ENCODE measurements around the gene HELZ. TPM values are rescaled to one million over a fixed set of nuclear protein-coding genes. Genes with fewer than 3 reads are reported as not detected.

HELZ gene
- total and polyA plus RNA-seq, 2 donors from 2014 or later = 2.8 to 58.8 TPM

DNA sequence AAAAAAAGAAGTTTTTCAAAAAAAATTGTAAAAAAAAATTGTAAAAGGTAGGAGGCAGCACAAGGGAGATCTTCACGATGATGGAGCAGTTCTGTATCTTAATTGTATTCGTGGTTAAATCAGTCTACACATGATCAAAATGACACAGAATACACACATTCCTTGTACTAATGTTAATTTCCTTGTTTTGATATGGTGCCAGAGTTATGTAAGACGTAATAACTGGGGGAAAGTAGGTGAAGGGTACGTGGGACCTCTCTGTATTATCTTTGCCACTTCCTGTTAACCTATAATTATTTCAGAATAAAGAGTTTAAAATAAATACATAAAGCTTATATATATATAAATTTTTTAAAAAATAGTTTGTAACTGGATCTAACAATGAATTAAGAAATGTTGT is 36.8 kb downstream of the HELZ start:
- Histone ChIP-seq H3K27ac (ENCODE audit: low read depth in 2 of 2, low read length in 2 of 2) (no peak overlapping the region), H3K4me3 (ENCODE audit: low read length in 3 of 3) (no peak overlapping the region), H3K36me3 (ENCODE audit: control insufficient read depth in 2 of 3, insufficient read depth in 3 of 3, low read length in 3 of 3) (no peaks in the 10 kb centered on the region), H3K9me3 (ENCODE audit: control insufficient read depth in 2 of 3, insufficient read depth in 1 of 3, low read length in 3 of 3) (no peaks in the 10 kb centered on the region), H3K27me3 (ENCODE audit: control insufficient read depth, insufficient read depth, low read length) (no peaks in the 10 kb centered on the region), H3K4me1 (ENCODE audit: control insufficient read depth in 2 of 3, insufficient read depth in 2 of 3, low read depth in 1 of 3, low read length in 3 of 3) (peaks cover 0 to 3% (median 0%) of the 10 kb centered on the region in 3 donors), H3K9ac (ENCODE audit: low read length in 3 of 3) (no peak overlapping the region)
- FAIRE-seq = no peak
- intact Hi-C loops (cut with DNase I) = no loop called here
- no peak for DNase-seq
- TF ChIP-seq CTCF (IDR thresholded peaks at IDR 0.05; ENCODE audit: borderline replicate concordance, extremely low read depth, insufficient read depth) = no peak

- Histone ChIP-seq H3K9ac (ENCODE audit: low read length in 3 of 3) (no peak overlapping the region), H3K36me3 (ENCODE audit: control insufficient read depth in 2 of 3, insufficient read depth in 3 of 3, low read length in 3 of 3) (peaks cover 0 to 16% (median 8%) of the 10 kb centered on the region in 3 donors), H3K4me3 (ENCODE audit: low read length in 3 of 3) (no peak overlapping the region), H3K9me3 (ENCODE audit: control insufficient read depth in 2 of 3, insufficient read depth in 1 of 3, low read length in 3 of 3) (no peaks in the 10 kb centered on the region), H3K4me1 (ENCODE audit: control insufficient read depth in 2 of 3, insufficient read depth in 2 of 3, low read depth in 1 of 3, low read length in 3 of 3) (no peaks in the 10 kb centered on the region), H3K27me3 (ENCODE audit: control insufficient read depth, insufficient read depth, low read length) (no peaks in the 10 kb centered on the region), H3K27ac (ENCODE audit: low read depth in 2 of 2, low read length in 2 of 2) (no peak overlapping the region)
- DNase-seq = no peak
- TF ChIP-seq CTCF (IDR thresholded peaks at IDR 0.05; ENCODE audit: borderline replicate concordance, extremely low read depth, insufficient read depth) = no peak
- intact Hi-C loops (cut with DNase I) = no loop called here
- FAIRE-seq = no peak
Observed at GRCh38 chr17:67203818-67204217, 41.2 kb downstream of the HELZ start.

- intact Hi-C loops (cut with DNase I) = no loop called here
- no peak overlapping the region for H3K9ac ChIP-seq (ENCODE audit: low read length in 3 of 3)
- H3K4me1 ChIP-seq (ENCODE audit: control insufficient read depth in 2 of 3, insufficient read depth in 2 of 3, low read depth in 1 of 3, low read length in 3 of 3) = no peaks in the 10 kb centered on the region
- H3K36me3 ChIP-seq (ENCODE audit: control insufficient read depth in 2 of 3, insufficient read depth in 3 of 3, low read length in 3 of 3) = peaks cover 0 to 16% (median 8%) of the 10 kb centered on the region in 3 donors
- H3K9me3 ChIP-seq (ENCODE audit: control insufficient read depth in 2 of 3, insufficient read depth in 1 of 3, low read length in 3 of 3) = no peaks in the 10 kb centered on the region
- H3K4me3 ChIP-seq (ENCODE audit: low read length in 3 of 3) = no peak overlapping the region
- H3K27me3 ChIP-seq (ENCODE audit: control insufficient read depth, insufficient read depth, low read length) = no peaks in the 10 kb centered on the region
- no peak for FAIRE-seq
- TF ChIP-seq CTCF (IDR thresholded peaks at IDR 0.05; ENCODE audit: borderline replicate concordance, extremely low read depth, insufficient read depth) = no peak
- no peak overlapping the region for H3K27ac ChIP-seq (ENCODE audit: low read depth in 2 of 2, low read length in 2 of 2)
- DNase-seq = no peak
Observed at GRCh38 chr17:67202503-67202902, 42.5 kb downstream of the HELZ start.

DNA sequence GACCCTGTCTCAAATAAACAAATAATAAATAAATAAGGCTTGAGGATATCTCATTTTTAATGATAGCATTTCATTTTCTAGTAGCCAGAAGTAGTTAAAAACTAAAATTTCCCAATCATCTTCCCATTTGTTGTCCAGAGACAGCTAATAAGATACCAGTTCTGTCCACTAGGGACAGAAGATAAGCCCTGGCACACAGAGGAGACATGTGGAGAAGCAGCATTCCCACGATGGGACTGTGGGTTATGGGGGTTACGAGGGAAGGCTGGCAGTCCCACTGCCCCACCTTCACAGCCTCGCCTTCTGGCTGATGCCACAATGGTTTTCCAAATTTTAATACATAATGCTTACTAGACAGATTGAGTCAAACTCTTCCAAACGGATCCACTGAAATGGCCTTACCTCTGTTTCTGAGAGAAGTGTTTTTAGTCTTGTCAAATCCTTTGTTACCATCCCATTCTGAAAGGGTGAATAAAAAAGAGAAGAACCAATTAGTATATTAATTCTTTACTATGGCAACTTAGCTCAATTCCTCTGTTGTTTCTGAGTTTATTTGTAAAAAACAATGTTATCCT is 44.2 kb downstream of the HELZ start:
- no peak for FAIRE-seq
- H3K36me3 ChIP-seq (ENCODE audit: control insufficient read depth in 2 of 3, insufficient read depth in 3 of 3, low read length in 3 of 3) = peaks cover 0 to 16% (median 10%) of the 10 kb centered on the region in 3 donors
- TF ChIP-seq CTCF (IDR thresholded peaks at IDR 0.05; ENCODE audit: borderline replicate concordance, extremely low read depth, insufficient read depth) = peak; percentile 3
- H3K9me3 ChIP-seq (ENCODE audit: control insufficient read depth in 2 of 3, insufficient read depth in 1 of 3, low read length in 3 of 3) = no peaks in the 10 kb centered on the region
- H3K4me1 ChIP-seq (ENCODE audit: control insufficient read depth in 2 of 3, insufficient read depth in 2 of 3, low read depth in 1 of 3, low read length in 3 of 3) = no peaks in the 10 kb centered on the region
- H3K27ac ChIP-seq (ENCODE audit: low read depth in 2 of 2, low read length in 2 of 2) = no peak overlapping the region
- H3K4me3 ChIP-seq (ENCODE audit: low read length in 3 of 3) = no peak overlapping the region
- H3K9ac ChIP-seq (ENCODE audit: low read length in 3 of 3) = no peak overlapping the region
- DNase-seq = no peak
- intact Hi-C loops (cut with DNase I) = no loop called here
- no peaks in the 10 kb centered on the region for H3K27me3 ChIP-seq (ENCODE audit: control insufficient read depth, insufficient read depth, low read length)

Measured in kidney (tissue), 14 donors.